Measurements from ENCODE around the gene FAM110A. TPM values are rescaled to one million over a fixed set of nuclear protein-coding genes. Genes with fewer than 3 reads are reported as not detected.
A peak's percentile ranks its signal among the peaks of the same experiment; 100 is the strongest.

The FAM110A gene
- total RNA-seq, 2 experiments from 2014 or later: 15.4 to 16.2 TPM

DNA sequence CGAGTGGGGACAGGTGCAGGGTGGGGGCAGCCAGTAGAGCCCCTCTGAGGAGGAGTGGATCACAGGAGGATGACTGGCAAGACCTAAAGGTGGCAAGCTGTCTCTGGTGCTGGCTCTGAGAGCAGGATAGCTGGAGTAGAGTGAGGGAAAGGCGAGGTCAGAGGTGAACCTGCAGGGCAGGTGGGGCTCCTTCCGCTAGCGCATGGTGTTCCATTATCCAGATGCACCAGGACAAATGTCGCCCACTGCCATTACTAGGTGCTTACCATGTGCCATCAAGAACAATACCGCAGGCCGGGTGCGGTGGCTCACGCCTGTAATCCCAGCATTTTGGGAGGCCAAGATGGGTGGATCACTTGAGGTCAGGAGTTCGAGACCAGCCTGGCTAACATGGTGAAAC is 18.3 kb upstream of the FAM110A start:
- Mint-ChIP-seq H3K27me3 (ENCODE audit: low read depth) (peaks cover 10% of the 10 kb centered on the region), H3K4me1 (ENCODE audit: low read depth) (peaks cover 3% of the 10 kb centered on the region), H3K4me3 (no peak overlapping the region), H3K9me3 (no peaks in the 10 kb centered on the region), H3K36me3 (ENCODE audit: low read depth) (no peaks in the 10 kb centered on the region), H3K27ac (no peak overlapping the region)
- CTCF ChIA-PET: interaction anchor here (0.6 to 7.3 kb wide), 10 partner anchors 10 to 395 kb away, joined by 3 to 179 read pairs (median 5); no protein-coding TSS in a partner anchor
- intact Hi-C loops (cut with micrococcal nuclease): loop anchor here (5.0 kb wide), 1 partner anchor 72 kb away; no protein-coding TSS in a partner anchor
- DNase-seq: no peak

GRCh38 chr20:815914-816606 is 17.5 kb upstream of the FAM110A start:
- peaks cover 3% of the 10 kb centered on the region for H3K4me1 Mint-ChIP-seq (ENCODE audit: low read depth)
- CTCF ChIA-PET: interaction anchor here (0.5 to 7.3 kb wide), 19 partner anchors 11 to 397 kb away, joined by 3 to 179 read pairs (median 5); partner anchors contain the start of gene FAM110A
- peaks cover 8% of the 10 kb centered on the region for H3K27me3 Mint-ChIP-seq (ENCODE audit: low read depth)
- no peak overlapping the region for H3K4me3 Mint-ChIP-seq
- no peaks in the 10 kb centered on the region for H3K9me3 Mint-ChIP-seq
- no peaks in the 10 kb centered on the region for H3K36me3 Mint-ChIP-seq (ENCODE audit: low read depth)
- DNase-seq: peak; percentile 76
- H3K27ac Mint-ChIP-seq: no peak overlapping the region
- intact Hi-C loops (cut with micrococcal nuclease): loop anchor here (1.0 to 5.0 kb wide), 6 partner anchors 71 to 397 kb away; no protein-coding TSS in a partner anchor

GRCh38 chr20:818001-818664 is 15.4 kb upstream of the FAM110A start:
- no peak overlapping the region for H3K27ac Mint-ChIP-seq
- no peaks in the 10 kb centered on the region for H3K9me3 Mint-ChIP-seq
- no peaks in the 10 kb centered on the region for H3K36me3 Mint-ChIP-seq (ENCODE audit: low read depth)
- intact Hi-C loops (cut with micrococcal nuclease): loop anchor here (2.0 to 5.0 kb wide), 2 partner anchors 69 to 95 kb away; no protein-coding TSS in a partner anchor
- no peak for DNase-seq
- peaks cover 4% of the 10 kb centered on the region for H3K27me3 Mint-ChIP-seq (ENCODE audit: low read depth)
- H3K4me3 Mint-ChIP-seq: no peak overlapping the region
- CTCF ChIA-PET: interaction anchor here (0.6 to 7.3 kb wide), 13 partner anchors 15 to 439 kb away, joined by 3 to 179 read pairs (median 4); partner anchors contain the start of gene FAM110A
- peaks cover 3% of the 10 kb centered on the region for H3K4me1 Mint-ChIP-seq (ENCODE audit: low read depth)

DNA sequence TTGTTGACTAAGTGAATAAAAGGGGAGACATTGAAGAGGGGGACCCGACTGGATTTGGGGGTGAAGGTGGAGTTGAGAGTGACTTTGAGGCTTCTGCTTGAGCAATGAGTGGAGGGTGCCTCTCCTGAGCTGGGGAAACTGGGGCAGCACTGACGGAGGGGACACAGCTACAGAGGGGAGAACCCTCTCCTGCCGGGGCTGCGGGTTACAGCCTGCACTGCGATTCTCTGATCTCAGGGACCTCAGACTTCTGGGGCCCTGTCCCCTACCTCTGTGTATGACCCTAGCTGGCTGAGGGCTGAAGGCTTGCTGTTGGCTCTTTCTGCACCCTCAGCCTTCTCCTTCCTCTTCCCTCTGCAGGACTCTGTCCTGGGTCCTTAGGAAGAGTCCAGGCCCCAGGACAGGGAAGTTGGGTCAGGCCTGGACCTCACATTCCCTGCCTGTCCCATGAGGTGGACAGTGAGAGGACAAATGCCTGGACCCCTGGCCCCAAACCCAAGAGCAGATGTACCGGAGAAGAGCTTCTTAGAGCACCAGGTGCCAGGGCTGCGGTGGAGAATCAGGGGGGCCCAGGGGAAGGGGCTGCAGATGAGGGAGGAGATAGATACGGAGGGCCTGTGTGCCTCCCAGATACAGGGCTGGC is 13.7 kb upstream of the FAM110A start:
- no peaks in the 10 kb centered on the region for H3K36me3 Mint-ChIP-seq (ENCODE audit: low read depth)
- H3K27me3 Mint-ChIP-seq (ENCODE audit: low read depth): peaks cover 4% of the 10 kb centered on the region
- CTCF ChIA-PET: interaction anchor here (7.3 kb wide), 1 partner anchor 137 kb away, joined by 179 read pairs; no protein-coding TSS in a partner anchor
- no peak overlapping the region for H3K27ac Mint-ChIP-seq
- peaks cover 3% of the 10 kb centered on the region for H3K4me1 Mint-ChIP-seq (ENCODE audit: low read depth)
- DNase-seq: no peak
- no peak overlapping the region for H3K4me3 Mint-ChIP-seq
- H3K9me3 Mint-ChIP-seq: no peaks in the 10 kb centered on the region
- intact Hi-C loops (cut with micrococcal nuclease): loop anchor here (1.0 to 5.0 kb wide), 3 partner anchors 14 to 93 kb away; partner anchors contain the start of gene FAM110A

GRCh38 chr20:820323-820953 is 13.1 kb upstream of the FAM110A start:
- DNase-seq: no peak
- Mint-ChIP-seq H3K27ac (no peak overlapping the region), H3K4me3 (no peak overlapping the region), H3K27me3 (ENCODE audit: low read depth) (peaks cover 4% of the 10 kb centered on the region), H3K36me3 (ENCODE audit: low read depth) (no peaks in the 10 kb centered on the region), H3K4me1 (ENCODE audit: low read depth) (peaks cover 3% of the 10 kb centered on the region), H3K9me3 (no peaks in the 10 kb centered on the region)
- CTCF ChIA-PET: interaction anchor here (7.3 kb wide), 1 partner anchor 137 kb away, joined by 179 read pairs; no protein-coding TSS in a partner anchor
- intact Hi-C loops (cut with micrococcal nuclease): no loop called here

GRCh38 chr20:821046-821730 is 12.3 kb upstream of the FAM110A start:
- peaks cover 3% of the 10 kb centered on the region for H3K4me1 Mint-ChIP-seq (ENCODE audit: low read depth)

GRCh38 chr20:821731-822065 is 11.8 kb upstream of the FAM110A start:
- DNase-seq: no peak
- Mint-ChIP-seq H3K27me3 (ENCODE audit: low read depth) (no peaks in the 10 kb centered on the region), H3K4me1 (ENCODE audit: low read depth) (peaks cover 3% of the 10 kb centered on the region), H3K9me3 (no peaks in the 10 kb centered on the region), H3K27ac (no peak overlapping the region), H3K4me3 (no peak overlapping the region), H3K36me3 (ENCODE audit: low read depth) (no peaks in the 10 kb centered on the region)
- CTCF ChIA-PET: no interaction called here
- intact Hi-C loops (cut with micrococcal nuclease): no loop called here

More at GRCh38 chr20:821046-821730, 12.3 kb upstream of the FAM110A start:
- Mint-ChIP-seq H3K27ac (no peak overlapping the region), H3K9me3 (no peaks in the 10 kb centered on the region), H3K27me3 (ENCODE audit: low read depth) (no peaks in the 10 kb centered on the region), H3K4me3 (no peak overlapping the region), H3K36me3 (ENCODE audit: low read depth) (no peaks in the 10 kb centered on the region)
- CTCF ChIA-PET: no interaction called here
- DNase-seq: no peak
- intact Hi-C loops (cut with micrococcal nuclease): no loop called here

GRCh38 chr20:822651-823573 is 10.6 kb upstream of the FAM110A start:
- H3K4me1 Mint-ChIP-seq (ENCODE audit: low read depth): peaks cover 3% of the 10 kb centered on the region
- CTCF ChIA-PET: no interaction called here
- H3K36me3 Mint-ChIP-seq (ENCODE audit: low read depth): no peaks in the 10 kb centered on the region
- intact Hi-C loops (cut with micrococcal nuclease): no loop called here
- no peaks in the 10 kb centered on the region for H3K27me3 Mint-ChIP-seq (ENCODE audit: low read depth)
- DNase-seq: no peak
- no peaks in the 10 kb centered on the region for H3K9me3 Mint-ChIP-seq
- no peak overlapping the region for H3K27ac Mint-ChIP-seq
- H3K4me3 Mint-ChIP-seq: no peak overlapping the region

DNA sequence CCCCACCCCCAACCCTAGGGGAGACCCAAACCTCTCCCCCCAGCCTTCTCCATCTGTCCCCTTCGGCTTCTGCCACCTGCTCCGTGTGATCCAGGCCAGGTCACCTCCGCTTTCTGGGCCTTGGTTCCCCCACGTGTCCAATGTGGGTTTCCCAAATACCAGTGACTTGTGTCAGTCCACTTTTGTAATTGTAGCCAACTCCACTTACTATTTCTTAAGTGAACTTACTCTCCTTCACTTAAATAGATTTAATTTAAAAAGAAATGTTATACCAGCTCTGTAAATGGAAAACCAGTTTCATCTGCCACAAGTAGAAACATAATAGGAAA is 10.0 kb upstream of the FAM110A start:
- no peak for DNase-seq
- Mint-ChIP-seq H3K27ac (no peak overlapping the region), H3K9me3 (no peaks in the 10 kb centered on the region), H3K4me3 (no peak overlapping the region), H3K4me1 (ENCODE audit: low read depth) (peaks cover 3% of the 10 kb centered on the region), H3K36me3 (ENCODE audit: low read depth) (no peaks in the 10 kb centered on the region), H3K27me3 (ENCODE audit: low read depth) (no peaks in the 10 kb centered on the region)
- intact Hi-C loops (cut with micrococcal nuclease): no loop called here
- CTCF ChIA-PET: no interaction called here

DNA sequence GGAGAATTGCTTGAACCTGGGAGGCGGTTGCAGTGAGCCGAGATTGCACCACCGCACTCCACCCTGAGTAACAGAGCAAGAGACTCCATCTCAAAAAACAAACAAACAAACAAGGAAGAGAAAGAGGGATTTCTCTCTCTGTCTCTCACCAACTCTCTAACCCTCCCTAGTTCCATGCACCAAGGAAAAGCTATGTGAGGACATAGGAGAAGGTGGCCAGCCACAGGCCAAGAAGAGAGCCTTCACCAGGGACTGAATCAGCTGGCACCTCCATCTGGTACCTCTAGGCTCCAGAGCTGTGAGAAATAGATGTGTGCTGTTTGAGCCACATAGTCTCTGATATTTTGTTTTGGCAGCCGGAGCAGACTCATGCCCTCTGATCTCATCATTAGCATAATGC is 9.0 kb upstream of the FAM110A start:
- Mint-ChIP-seq H3K36me3 (ENCODE audit: low read depth) (no peaks in the 10 kb centered on the region), H3K27ac (no peak overlapping the region), H3K4me1 (ENCODE audit: low read depth) (peaks cover 3% of the 10 kb centered on the region), H3K27me3 (ENCODE audit: low read depth) (no peaks in the 10 kb centered on the region), H3K9me3 (no peaks in the 10 kb centered on the region), H3K4me3 (no peak overlapping the region)
- CTCF ChIA-PET: interaction anchor here (1.1 kb wide), 3 partner anchors 16 to 284 kb away, joined by 3 to 4 read pairs (median 3); no protein-coding TSS in a partner anchor
- no peak for DNase-seq
- intact Hi-C loops (cut with micrococcal nuclease): no loop called here

DNA sequence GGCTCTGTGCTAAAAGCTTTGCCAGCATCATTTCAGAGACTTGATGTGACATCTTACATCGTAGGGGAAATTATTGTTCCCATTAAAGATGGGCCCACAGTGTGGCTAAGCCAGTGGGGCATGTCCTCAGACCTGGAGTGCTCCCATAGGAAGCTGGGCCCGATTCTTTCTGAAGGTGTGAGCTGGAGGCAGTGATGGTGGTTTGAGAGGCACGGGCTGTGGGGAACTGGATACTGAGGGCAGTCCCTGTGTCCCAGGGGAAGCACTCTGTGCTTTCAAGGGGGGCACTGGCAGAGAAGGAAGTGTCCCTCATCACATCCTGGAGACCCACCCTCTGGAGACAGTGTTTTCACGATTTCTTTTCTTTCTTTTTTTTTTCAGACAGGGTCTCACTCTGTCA is 8.6 kb upstream of the FAM110A start:
- Mint-ChIP-seq H3K9me3 (no peaks in the 10 kb centered on the region), H3K36me3 (ENCODE audit: low read depth) (no peaks in the 10 kb centered on the region), H3K4me1 (ENCODE audit: low read depth) (no peaks in the 10 kb centered on the region), H3K27ac (no peak overlapping the region), H3K27me3 (ENCODE audit: low read depth) (no peaks in the 10 kb centered on the region), H3K4me3 (no peak overlapping the region)
- CTCF ChIA-PET: interaction anchor here (1.1 kb wide), 3 partner anchors 16 to 284 kb away, joined by 3 to 4 read pairs (median 3); no protein-coding TSS in a partner anchor
- intact Hi-C loops (cut with micrococcal nuclease): no loop called here
- no peak for DNase-seq
